CD4-positive, alpha-beta T cell (primary cell): Measurements from ENCODE around the gene HIVEP1. TPM values are rescaled to one million over a fixed set of nuclear protein-coding genes. Genes with fewer than 3 reads are reported as not detected.

ENCODE experiments used
- ATAC-seq: fragments of 200-7000 bp; cut with Tn5 transposase; one replicate; pipeline ENCODE4 v1.10.0; 2022; ENCODE audit warnings: mild to moderate bottlenecking; ENCODE audit not compliant: poor library complexity
- CTCF ChIA-PET: fragments of 350-600 bp; sonication (Branson Sonifier 250); formaldehyde crosslinking; loops from one replicate; lab custom pipeline; 2021; ENCODE audit warnings: antibody characterized with exemption, inconsistent platforms; lab: Charles Lee
- POLR2A ChIA-PET: fragments of 350-600 bp; sonication (Branson Sonifier 250); formaldehyde crosslinking; loops from one replicate; lab custom pipeline; 2021; ENCODE audit warnings: antibody characterized with exemption, inconsistent platforms; lab: Charles Lee
- DNase-seq, 14 experiments: peaks; one replicate each; pipeline ENCODE4 v3.0.0-alpha.2; 2013 to 2020; ENCODE audit warnings: mixed read lengths in 2 of 14
- H3K27ac ChIP-seq, 2 donors: one replicate each; pipeline versions ENCODE4 v1.5.1 to v1.7.0; 2013; ENCODE audit warnings: low read length in 2 of 2, low read depth in 1 of 2, mild to moderate bottlenecking in 1 of 2
- H3K27me3 ChIP-seq, 2 experiments: 1 replicate in 1 of 2; 2 replicates in 1 of 2; pipeline versions ENCODE4 v1.6.1 to v1.7.0; 2013; ENCODE audit warnings: low read length in 2 of 2, control low read depth in 1 of 2, mild to moderate bottlenecking in 1 of 2, moderate library complexity in 1 of 2; ENCODE audit not compliant: insufficient read depth in 2 of 2, control insufficient read depth in 1 of 2
- H3K36me3 ChIP-seq: one replicate; pipeline ENCODE4 v1.6.1; 2013; ENCODE audit warnings: low read length, control low read depth; ENCODE audit not compliant: insufficient read depth
- H3K4me1 ChIP-seq: one replicate; pipeline ENCODE4 v1.6.1; 2013; ENCODE audit warnings: low read length, control low read depth; ENCODE audit not compliant: insufficient read depth
- H3K4me3 ChIP-seq: one replicate; pipeline ENCODE4 v1.5.1; 2013; ENCODE audit warnings: mild to moderate bottlenecking, low read length, moderate library complexity
- H3K9me3 ChIP-seq, 2 experiments: 1 replicate in 1 of 2; 2 replicates in 1 of 2; pipeline versions ENCODE4 v1.6.1 to v1.7.0; 2013; ENCODE audit warnings: low read length in 2 of 2, mild to moderate bottlenecking in 2 of 2, control low read depth in 1 of 2, moderate library complexity in 1 of 2; ENCODE audit not compliant: control insufficient read depth in 1 of 2, insufficient read depth in 1 of 2
- H3K27ac Mint-ChIP-seq: one replicate; pipeline ENCODE4 v1.8.0; 2020; ENCODE audit warnings: mixed read lengths
- H3K27me3 Mint-ChIP-seq: one replicate; pipeline ENCODE4 v1.8.0; 2021; ENCODE audit warnings: mixed read lengths
- H3K36me3 Mint-ChIP-seq: one replicate; pipeline ENCODE4 v1.8.0; 2021; ENCODE audit warnings: low read depth, mixed read lengths
- H3K4me1 Mint-ChIP-seq: one replicate; pipeline ENCODE4 v1.8.0; 2021; ENCODE audit warnings: low read depth, mixed read lengths
- H3K4me3 Mint-ChIP-seq: one replicate; pipeline ENCODE4 v1.8.0; 2020; ENCODE audit warnings: mild to moderate bottlenecking, mixed read lengths
- H3K9me3 Mint-ChIP-seq: one replicate; pipeline ENCODE4 v1.8.0; 2020; ENCODE audit warnings: mixed read lengths
- CTCF ChIP-seq: fragments of 200-600 bp; IDR thresholded peaks from one replicate; pipeline ENCODE4 v1.8.0; 2022; ENCODE audit warnings: antibody characterized with exemption, mild to moderate bottlenecking
- intact Hi-C, 2 experiments: fragments of 100-400 bp; cut with DNase I in 1 of 2; cut with micrococcal nuclease in 1 of 2; formaldehyde crosslinking; loops; one replicate each; pipeline versions ENCODE4 v1.15.1 to v1.9.0; 2023 to 2025; cut with DNase I, micrococcal nuclease
- total RNA-seq, 174 experiments: library from RNA in 2 of 174; stranded (reverse) in 2 of 174; gene quantifications; one replicate each; pipeline ENCODE4 v1.2.3 and lab custom pipeline; 2021 to 2026

HIVEP1 gene
- total RNA-seq, 2 experiments from 2014 or later: 76.3 to 78.8 TPM

- H3K27me3 ChIP-seq: no peaks in the 10 kb centered on the region
- no peak for DNase-seq
- POLR2A ChIA-PET: interaction anchor here (1.6 to 2.0 kb wide), 3 partner anchors 10 to 42 kb away, joined by 3 to 5 read pairs (median 4); no protein-coding TSS in a partner anchor
- no peaks in the 10 kb centered on the region for H3K27me3 Mint-ChIP-seq
- no peak for TF ChIP-seq CTCF
- no peak overlapping the region for H3K27ac ChIP-seq
- H3K27ac Mint-ChIP-seq: peak overlapping the region; percentile 54
- H3K36me3 ChIP-seq: peaks cover 8% of the 10 kb centered on the region
- no peak for ATAC-seq
- H3K9me3 Mint-ChIP-seq: peaks cover 4% of the 10 kb centered on the region
- no peak overlapping the region for H3K4me3 ChIP-seq
- H3K4me1 ChIP-seq: peaks cover 8% of the 10 kb centered on the region
- H3K4me3 Mint-ChIP-seq: no peak overlapping the region
- H3K36me3 Mint-ChIP-seq: peaks cover 74% of the 10 kb centered on the region
- CTCF ChIA-PET: no interaction called here
- peaks cover 0 to 7% of the 10 kb centered on the region in 2 experiments for H3K9me3 ChIP-seq
- H3K4me1 Mint-ChIP-seq: peaks cover 84% of the 10 kb centered on the region
- intact Hi-C loops: no loop called here
These were observed 12.1 kb downstream of the HIVEP1 start for GRCh38 chr6:12024216-12024615.

GRCh38 chr6:12024699-12025434, 12.8 kb downstream of the HIVEP1 start:
- H3K36me3 ChIP-seq: peaks cover 5% of the 10 kb centered on the region
- no peak for ATAC-seq
- Mint-ChIP-seq H3K4me1 (peaks cover 81% of the 10 kb centered on the region), H3K27ac (peak overlapping the region; percentile 54), H3K27me3 (no peaks in the 10 kb centered on the region), H3K9me3 (peaks cover 6% of the 10 kb centered on the region), H3K36me3 (peaks cover 74% of the 10 kb centered on the region), H3K4me3 (no peak overlapping the region)
- H3K27me3 ChIP-seq: no peaks in the 10 kb centered on the region
- H3K4me1 ChIP-seq: peaks cover 8% of the 10 kb centered on the region
- ChIA-PET CTCF (interaction anchor here (1.3 kb wide), 1 partner anchor 18 kb away, joined by 3 read pairs; no protein-coding TSS in a partner anchor), POLR2A (interaction anchor here (1.6 to 1.7 kb wide), 2 partner anchors 11 to 41 kb away, joined by 3 to 5 read pairs; no protein-coding TSS in a partner anchor)
- intact Hi-C loops: no loop called here
- DNase-seq: no peak
- peaks cover 0 to 14% of the 10 kb centered on the region in 2 experiments for H3K9me3 ChIP-seq
- no peak for TF ChIP-seq CTCF
- H3K27ac ChIP-seq: no peak overlapping the region
- H3K4me3 ChIP-seq: no peak overlapping the region

GRCh38 chr6:12026120-12026519, 14.0 kb downstream of the HIVEP1 start:
- H3K9me3 Mint-ChIP-seq: peaks cover 15% of the 10 kb centered on the region
- no peak for ATAC-seq
- no peaks in the 10 kb centered on the region for H3K27me3 Mint-ChIP-seq
- peaks cover 77% of the 10 kb centered on the region for H3K36me3 Mint-ChIP-seq
- ChIA-PET POLR2A (interaction anchor here (0.6 kb wide), 1 partner anchor 52 kb away, joined by 3 read pairs; no protein-coding TSS in a partner anchor), CTCF (interaction anchor here (1.3 kb wide), 1 partner anchor 19 kb away, joined by 3 read pairs; no protein-coding TSS in a partner anchor)
- Histone ChIP-seq H3K4me3 (no peak overlapping the region), H3K4me1 (peaks cover 3% of the 10 kb centered on the region), H3K9me3 (peaks cover 0 to 25% of the 10 kb centered on the region in 2 experiments), H3K27ac (no peak overlapping the region), H3K36me3 (peaks cover 1% of the 10 kb centered on the region), H3K27me3 (no peaks in the 10 kb centered on the region)
- no peak for TF ChIP-seq CTCF
- H3K4me3 Mint-ChIP-seq: peak overlapping the region; percentile 43
- H3K27ac Mint-ChIP-seq: peak overlapping the region; percentile 6
- no peak for DNase-seq
- H3K4me1 Mint-ChIP-seq: peaks cover 75% of the 10 kb centered on the region
- intact Hi-C loops: no loop called here
